Measurements from ENCODE around the gene INMT. TPM values are rescaled to one million over a fixed set of nuclear protein-coding genes. Genes with fewer than 3 reads are reported as not detected.
A peak's percentile ranks its signal among the peaks of the same experiment; 100 is the strongest.
"Not testable (repeated sequence)": the region's sequence is repeated elsewhere in the genome, so short reads cannot be mapped to it uniquely, and the experiment has no call there.

The INMT gene
- total and polyA plus RNA-seq, 12 donors: 12.3 to 57.3 (median 26.9) TPM

GRCh38 chr7:30713392-30713791, 38.5 kb upstream of the INMT start:
- DNase-seq (no peak), ATAC-seq (no peak)
- intact Hi-C loops (cut with DNase I): no loop called here
- H3K9me3 ChIP-seq: peaks cover 0 to 16% (median 4%) of the 10 kb centered on the region in 11 donors
- H3K4me1 ChIP-seq: peaks cover 0 to 10% (median 0%) of the 10 kb centered on the region in 9 donors
- H3K4me3 ChIP-seq: no peak overlapping the region
- TF ChIP-seq CTCF (IDR thresholded peaks at IDR 0.05): no peak
- no peaks in the 10 kb centered on the region for H3K36me3 ChIP-seq
- no peaks in the 10 kb centered on the region for H3K27me3 ChIP-seq
- no peak overlapping the region for H3K27ac ChIP-seq
- 76 to 86% methylated on average over 6 of the region's 6 CpGs for WGBS, 2 donors

GRCh38 chr7:30714129-30714528, 37.8 kb upstream of the INMT start:
- 96 to 98% methylated on average over 1 of the region's 1 CpG for WGBS, 2 donors
- Histone ChIP-seq H3K4me1 (peaks cover 0 to 4% (median 0%) of the 10 kb centered on the region in 9 donors), H3K9me3 (peaks cover 0 to 24% (median 6%) of the 10 kb centered on the region in 11 donors), H3K27ac (no peak overlapping the region), H3K4me3 (no peak overlapping the region), H3K27me3 (no peaks in the 10 kb centered on the region), H3K36me3 (no peaks in the 10 kb centered on the region)
- ATAC-seq (no peak), DNase-seq (no peak)
- intact Hi-C loops (cut with DNase I): no loop called here
- TF ChIP-seq CTCF (IDR thresholded peaks at IDR 0.05): no peak

GRCh38 chr7:30717181-30717580, 34.8 kb upstream of the INMT start:
- no peaks in the 10 kb centered on the region for H3K4me1 ChIP-seq
- no peaks in the 10 kb centered on the region for H3K36me3 ChIP-seq
- no peaks in the 10 kb centered on the region for H3K27me3 ChIP-seq
- H3K9me3 ChIP-seq: peaks cover 0 to 27% (median 6%) of the 10 kb centered on the region in 11 donors
- intact Hi-C loops (cut with DNase I): no loop called here
- H3K27ac ChIP-seq: no peak overlapping the region
- peak in 1 of 9 donors; percentile 22 for TF ChIP-seq CTCF (IDR thresholded peaks at IDR 0.05)
- ATAC-seq: peak in 2 of 8 donors; percentile 37 to 55
- no peak for DNase-seq
- no peak overlapping the region for H3K4me3 ChIP-seq
- WGBS, 2 donors: 81 to 84% methylated on average over 2 of the region's 2 CpGs

GRCh38 chr7:30719434-30719833, 32.5 kb upstream of the INMT start:
- intact Hi-C loops (cut with DNase I); H3K4me1 ChIP-seq; H3K27me3 ChIP-seq; H3K4me3 ChIP-seq; DNase-seq; ATAC-seq; H3K36me3 ChIP-seq; H3K27ac ChIP-seq: not testable (repeated sequence)
- peaks cover 0 to 27% (median 6%) of the 10 kb centered on the region in 11 donors for H3K9me3 ChIP-seq
- WGBS, 2 donors: 86 to 97% methylated on average over 2 of the region's 2 CpGs

GRCh38 chr7:30721211-30721610, 30.7 kb upstream of the INMT start:
- intact Hi-C loops (cut with DNase I): no loop called here
- Histone ChIP-seq H3K4me3 (no peak overlapping the region), H3K27ac (no peak overlapping the region), H3K27me3 (no peaks in the 10 kb centered on the region), H3K4me1 (no peaks in the 10 kb centered on the region), H3K9me3 (peaks cover 0 to 27% (median 6%) of the 10 kb centered on the region in 11 donors), H3K36me3 (no peaks in the 10 kb centered on the region)
- WGBS, 2 donors: 96 to 100% methylated on average over 1 of the region's 1 CpG
- no peak for DNase-seq
- ATAC-seq: no peak
- no peak for TF ChIP-seq CTCF (IDR thresholded peaks at IDR 0.05)
